IgD-negative memory B cell (primary cell): Measurements from ENCODE around the gene LRRN3. TPM values are rescaled to one million over a fixed set of nuclear protein-coding genes. Genes with fewer than 3 reads are reported as not detected.

Source experiments
- H3K27ac Mint-ChIP-seq, 3 donors: one replicate each; pipeline ENCODE4 v1.8.0; 2020 to 2022; ENCODE audit warnings: mild to moderate bottlenecking in 3 of 3, mixed read lengths in 3 of 3, moderate library complexity in 1 of 3
- H3K27me3 Mint-ChIP-seq: one replicate; pipeline ENCODE4 v1.8.0; 2021; ENCODE audit warnings: mixed read lengths
- H3K36me3 Mint-ChIP-seq: one replicate; pipeline ENCODE4 v1.8.0; 2020; ENCODE audit warnings: mild to moderate bottlenecking, mixed read lengths
- H3K4me1 Mint-ChIP-seq, 3 donors: one replicate each; pipeline ENCODE4 v1.8.0; 2020 to 2022; ENCODE audit warnings: mixed read lengths in 3 of 3, mild to moderate bottlenecking in 1 of 3
- H3K4me3 Mint-ChIP-seq, 4 donors: one replicate each; pipeline ENCODE4 v1.8.0; 2020 to 2022; ENCODE audit warnings: mild to moderate bottlenecking in 4 of 4, mixed read lengths in 4 of 4, moderate library complexity in 3 of 4
- H3K9me3 Mint-ChIP-seq, 3 donors: one replicate each; pipeline ENCODE4 v1.8.0; 2020 to 2021; ENCODE audit warnings: mixed read lengths in 3 of 3, mild to moderate bottlenecking in 1 of 3
- polyA plus RNA-seq: library from polyadenylated mRNA; unstranded; fragments of 300-500 nt; fragmentation: Illumina TruSeq; gene quantifications from one replicate; pipeline ENCODE4 v1.2.3, GENCODE V29; 2021

Gene LRRN3
- polyA plus RNA-seq, 1 donor from 2014 or later = 2.7 TPM

DNA sequence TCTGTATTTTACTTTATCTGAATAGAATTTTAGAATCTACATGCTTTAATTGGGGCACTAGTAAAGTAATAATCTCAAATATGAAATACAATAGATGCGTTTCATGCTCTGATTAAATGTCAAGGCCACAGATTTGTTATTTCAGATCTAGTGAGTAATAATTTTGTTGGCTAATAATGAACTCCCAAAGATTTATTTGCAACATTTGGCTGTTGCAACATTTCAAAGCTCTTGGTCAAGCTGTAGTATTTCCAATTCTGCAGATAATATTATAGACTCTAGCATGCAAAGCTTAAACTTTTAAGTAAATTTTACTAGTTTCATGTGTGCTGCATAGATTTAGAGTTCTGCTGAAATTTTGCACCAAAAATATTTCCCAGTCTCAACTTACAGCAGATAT is 16.7 kb downstream of the LRRN3 start:
- peaks cover 23 to 33% (median 25%) of the 10 kb centered on the region in 3 donors for H3K4me1 Mint-ChIP-seq
- H3K36me3 Mint-ChIP-seq = no peaks in the 10 kb centered on the region
- peaks cover 0 to 2% (median 0%) of the 10 kb centered on the region in 3 donors for H3K9me3 Mint-ChIP-seq
- H3K27me3 Mint-ChIP-seq = no peaks in the 10 kb centered on the region
- no peak overlapping the region for H3K4me3 Mint-ChIP-seq
- H3K27ac Mint-ChIP-seq = no peak overlapping the region

DNA sequence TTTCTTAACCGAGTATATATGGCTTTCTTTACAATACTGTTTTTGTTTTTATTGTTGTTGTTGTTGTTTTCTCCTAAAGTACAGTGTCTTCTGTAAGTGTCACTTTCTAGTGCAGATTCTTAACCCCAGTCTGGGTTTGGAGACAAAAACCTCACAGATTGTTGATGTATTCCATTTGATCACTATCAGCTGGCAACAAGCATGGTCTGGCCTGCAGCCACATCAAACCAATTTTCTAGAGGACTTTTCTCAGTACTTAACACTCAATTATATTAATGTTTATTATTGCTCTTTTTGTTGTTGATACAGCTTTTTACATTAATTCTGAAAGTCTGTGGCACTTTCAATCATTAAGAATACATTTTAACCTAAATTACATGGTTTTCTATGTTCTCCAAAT is 17.1 kb downstream of the LRRN3 start:
- Mint-ChIP-seq H3K27ac (no peak overlapping the region), H3K36me3 (no peaks in the 10 kb centered on the region), H3K4me1 (peaks cover 23 to 33% (median 25%) of the 10 kb centered on the region in 3 donors), H3K4me3 (no peak overlapping the region), H3K27me3 (no peaks in the 10 kb centered on the region), H3K9me3 (peaks cover 0 to 2% (median 0%) of the 10 kb centered on the region in 3 donors)

DNA sequence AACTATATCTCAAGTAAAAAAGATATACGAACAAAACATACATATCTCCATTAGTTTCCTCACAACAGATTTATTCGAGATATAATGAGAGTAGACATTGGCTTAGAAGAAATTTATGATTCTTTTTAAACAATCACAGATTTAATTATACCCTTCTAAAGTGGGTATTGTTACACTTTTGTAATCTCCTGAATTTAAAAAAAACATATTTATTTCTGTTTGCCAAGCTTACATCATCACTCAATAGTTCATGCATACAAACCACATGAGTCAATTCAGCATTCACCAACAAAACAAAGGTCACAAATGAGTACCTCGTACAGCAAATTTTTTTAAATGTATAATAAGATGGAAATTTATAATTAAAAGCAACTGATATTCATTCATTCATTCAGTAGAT is 17.6 kb downstream of the LRRN3 start:
- Mint-ChIP-seq H3K27me3 (no peaks in the 10 kb centered on the region), H3K9me3 (peaks cover 0 to 2% (median 0%) of the 10 kb centered on the region in 3 donors), H3K4me3 (no peak overlapping the region), H3K4me1 (peaks cover 20 to 31% (median 22%) of the 10 kb centered on the region in 3 donors), H3K27ac (no peak overlapping the region), H3K36me3 (no peaks in the 10 kb centered on the region)

DNA sequence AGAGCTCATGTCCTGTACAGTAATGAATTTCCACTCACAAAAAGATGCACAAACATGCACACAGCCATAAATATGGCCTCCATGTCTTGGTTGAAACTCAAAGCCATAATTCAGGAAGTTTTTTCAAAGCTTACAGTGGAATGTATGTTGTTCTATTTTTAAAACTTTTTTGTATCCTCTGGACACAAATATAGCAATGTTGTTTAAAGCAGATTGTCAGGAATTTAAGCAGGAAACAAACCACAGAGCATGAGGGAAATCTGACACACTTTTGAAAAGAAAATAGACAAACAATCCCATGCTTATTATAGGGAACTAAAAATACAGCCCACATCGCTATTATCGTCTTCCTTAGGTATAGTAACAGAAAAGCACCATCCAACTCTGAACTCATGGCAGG is 21.5 kb downstream of the LRRN3 start:
- H3K27ac Mint-ChIP-seq = no peak overlapping the region
- peaks cover 0 to 2% (median 0%) of the 10 kb centered on the region in 3 donors for H3K9me3 Mint-ChIP-seq
- no peaks in the 10 kb centered on the region for H3K4me1 Mint-ChIP-seq
- no peaks in the 10 kb centered on the region for H3K36me3 Mint-ChIP-seq
- H3K27me3 Mint-ChIP-seq = no peaks in the 10 kb centered on the region
- H3K4me3 Mint-ChIP-seq = no peak overlapping the region

DNA sequence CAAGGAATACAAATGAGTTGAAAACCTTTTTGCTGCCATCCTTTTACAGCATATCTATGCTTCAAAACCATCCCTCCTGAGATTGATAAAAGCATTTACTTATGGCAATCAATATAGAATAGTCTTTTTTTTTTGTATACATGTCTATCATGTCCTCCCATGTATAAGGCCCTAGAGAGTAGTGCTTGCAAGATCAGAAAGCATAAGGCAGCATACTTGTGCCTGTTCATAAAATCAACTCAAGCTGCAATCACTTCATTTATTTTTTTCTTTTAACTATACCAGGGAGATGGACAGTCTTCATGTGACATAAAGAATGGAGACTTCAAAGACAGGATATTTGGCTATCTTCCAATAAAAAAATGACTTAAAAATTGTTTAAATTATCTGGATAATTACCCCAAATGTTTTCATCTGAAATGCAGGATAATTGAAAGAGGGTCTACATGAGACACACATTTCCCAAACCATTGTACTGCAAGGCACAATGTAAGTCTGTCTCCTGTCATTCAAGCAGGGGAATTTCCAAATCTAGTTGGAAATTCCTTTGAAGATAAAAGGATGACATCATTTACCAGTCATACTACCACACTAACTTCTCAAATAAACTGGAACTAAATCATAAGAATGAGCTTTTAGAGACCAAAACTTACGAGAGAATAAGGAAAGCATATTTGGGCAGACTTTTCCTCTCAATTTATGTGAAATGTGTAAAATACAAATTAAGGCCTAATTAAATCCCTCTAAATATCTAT is 22.5 kb downstream of the LRRN3 start:
- H3K4me1 Mint-ChIP-seq = no peaks in the 10 kb centered on the region
- no peak overlapping the region for H3K27ac Mint-ChIP-seq
- H3K9me3 Mint-ChIP-seq = peaks cover 0 to 2% (median 0%) of the 10 kb centered on the region in 3 donors
- H3K27me3 Mint-ChIP-seq = no peaks in the 10 kb centered on the region
- H3K36me3 Mint-ChIP-seq = no peaks in the 10 kb centered on the region
- H3K4me3 Mint-ChIP-seq = no peak overlapping the region

DNA sequence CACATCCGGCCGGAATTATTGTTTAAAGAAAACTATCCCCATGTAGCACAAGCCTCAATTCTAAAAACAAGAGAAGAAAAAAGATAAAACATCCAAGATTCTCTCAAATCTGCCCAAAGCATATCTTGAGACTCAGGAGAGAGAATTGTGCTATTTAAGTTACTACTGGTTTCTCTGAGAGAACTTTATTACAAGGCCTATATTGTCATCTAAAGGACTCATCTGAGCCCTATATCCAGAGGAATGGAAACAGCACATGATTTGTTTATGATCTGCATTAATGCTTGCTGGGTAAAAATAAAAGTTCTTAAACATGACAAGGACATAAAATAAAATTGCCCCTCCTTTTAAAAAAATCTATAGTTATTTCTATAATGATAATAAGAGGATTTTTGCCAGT is 25.0 kb downstream of the LRRN3 start:
- no peaks in the 10 kb centered on the region for H3K4me1 Mint-ChIP-seq
- no peak overlapping the region for H3K27ac Mint-ChIP-seq
- H3K36me3 Mint-ChIP-seq = no peaks in the 10 kb centered on the region
- no peak overlapping the region for H3K4me3 Mint-ChIP-seq
- peaks cover 0 to 2% (median 0%) of the 10 kb centered on the region in 3 donors for H3K9me3 Mint-ChIP-seq
- no peaks in the 10 kb centered on the region for H3K27me3 Mint-ChIP-seq

DNA sequence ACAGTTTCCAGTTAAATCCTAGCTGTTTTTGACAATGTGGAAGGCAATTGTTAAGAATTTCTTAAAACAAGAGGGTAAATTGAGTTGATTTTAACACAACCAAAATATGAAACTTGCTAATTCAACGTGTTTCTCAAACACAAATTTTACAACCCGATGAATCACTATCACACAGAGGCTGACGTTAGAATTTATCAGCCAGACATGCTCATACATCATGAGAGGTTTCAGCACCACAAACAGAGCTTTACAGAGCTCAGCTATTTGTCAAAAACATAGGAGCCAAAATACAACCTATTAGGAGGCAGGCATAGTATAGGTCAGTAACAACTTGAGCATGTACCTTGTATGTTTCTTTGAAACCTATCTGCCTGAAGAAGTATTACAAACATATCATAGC is 36.1 kb downstream of the LRRN3 start:
- no peaks in the 10 kb centered on the region for H3K9me3 Mint-ChIP-seq
- H3K27ac Mint-ChIP-seq = no peak overlapping the region
- H3K36me3 Mint-ChIP-seq = peaks cover 2% of the 10 kb centered on the region
- H3K27me3 Mint-ChIP-seq = no peaks in the 10 kb centered on the region
- H3K4me3 Mint-ChIP-seq = no peak overlapping the region
- no peaks in the 10 kb centered on the region for H3K4me1 Mint-ChIP-seq

DNA sequence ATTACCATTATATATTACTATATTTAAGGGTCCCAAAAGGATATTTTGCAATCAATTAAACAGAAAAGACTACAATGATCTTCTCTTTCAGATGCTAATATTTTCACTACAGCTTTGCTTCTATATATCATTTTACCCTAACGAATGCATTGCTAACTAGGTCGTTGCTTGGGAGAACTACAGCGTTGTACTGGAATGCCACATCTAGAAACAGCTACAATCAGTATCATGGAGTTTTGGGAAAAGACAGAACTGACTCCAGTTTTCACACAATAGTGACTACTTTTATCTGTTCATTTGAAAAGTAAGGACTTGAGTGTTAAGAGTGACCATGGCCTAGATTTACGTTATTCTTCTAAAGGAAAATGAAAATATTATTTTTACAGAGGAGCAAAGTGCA is 38.5 kb downstream of the LRRN3 start:
- H3K4me1 Mint-ChIP-seq = no peaks in the 10 kb centered on the region
- H3K27me3 Mint-ChIP-seq = no peaks in the 10 kb centered on the region
- no peak overlapping the region for H3K27ac Mint-ChIP-seq
- H3K36me3 Mint-ChIP-seq = peaks cover 2% of the 10 kb centered on the region
- no peaks in the 10 kb centered on the region for H3K9me3 Mint-ChIP-seq
- H3K4me3 Mint-ChIP-seq = no peak overlapping the region

DNA sequence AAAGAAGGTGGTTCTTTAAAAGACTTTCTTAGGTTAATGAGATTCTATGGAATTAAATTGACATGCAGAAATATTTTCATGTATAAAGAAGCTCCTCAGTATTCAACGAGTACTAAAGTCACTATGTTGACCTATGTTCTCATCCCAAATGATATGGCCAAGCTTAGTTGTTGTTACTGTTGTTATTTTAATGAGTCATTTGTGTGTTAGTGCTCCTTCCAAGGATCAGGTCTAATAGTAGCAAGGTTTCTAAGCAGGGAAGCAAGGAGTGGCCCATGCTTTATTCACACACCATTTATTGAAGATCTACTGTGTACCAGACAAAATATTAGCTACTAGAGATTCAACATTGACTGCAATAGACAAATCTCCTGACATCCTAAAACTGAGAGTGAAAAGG is 41.9 kb downstream of the LRRN3 start:
- Mint-ChIP-seq H3K27ac (no peak overlapping the region), H3K36me3 (peaks cover 2% of the 10 kb centered on the region), H3K4me1 (peaks cover 2 to 6% (median 2%) of the 10 kb centered on the region in 3 donors), H3K27me3 (no peaks in the 10 kb centered on the region), H3K4me3 (no peak overlapping the region), H3K9me3 (no peaks in the 10 kb centered on the region)

DNA sequence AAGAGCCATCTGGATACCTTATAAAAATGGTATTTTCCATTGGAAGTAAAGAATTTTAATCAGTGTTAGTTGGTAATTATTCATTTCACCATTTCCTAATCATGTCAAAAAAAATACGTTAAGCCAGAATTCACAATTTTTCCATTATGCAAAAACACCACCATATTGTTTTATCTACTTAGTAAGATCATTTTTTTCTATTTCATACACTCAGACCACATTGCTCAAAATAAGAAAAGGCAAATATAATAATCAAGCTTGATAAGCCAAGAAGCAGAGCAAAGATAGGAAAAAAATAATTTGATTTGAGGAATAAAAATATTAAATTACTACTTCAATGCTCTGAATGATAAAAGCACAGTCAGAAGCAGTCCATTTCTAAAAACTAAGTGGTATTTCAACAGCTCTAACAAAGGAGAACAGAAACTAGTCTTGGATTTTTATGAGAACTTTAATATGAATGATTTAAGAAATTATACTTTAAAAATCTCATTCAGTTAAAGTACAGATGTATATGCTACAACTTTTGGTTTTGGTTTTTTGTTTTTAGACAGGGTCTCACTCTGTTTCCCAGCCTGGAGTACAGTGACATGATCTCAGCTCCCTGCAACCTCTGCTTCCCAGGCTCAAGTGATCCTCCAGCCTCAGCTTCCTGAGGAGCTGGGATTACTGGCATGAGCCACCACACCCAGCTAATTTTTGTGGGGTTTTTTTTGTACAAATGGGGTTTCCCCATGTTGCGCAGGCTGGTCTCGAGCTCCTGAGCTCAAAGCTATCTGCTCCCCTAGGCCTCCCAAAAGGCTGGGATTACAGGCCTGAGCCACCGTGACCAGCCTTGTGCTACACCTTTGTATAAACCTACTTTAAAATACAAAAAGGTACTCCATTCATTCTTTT is 46.6 kb downstream of the LRRN3 start:
- Mint-ChIP-seq H3K27me3 (no peaks in the 10 kb centered on the region), H3K36me3 (peaks cover 1% of the 10 kb centered on the region), H3K4me1 (peaks cover 13 to 19% (median 16%) of the 10 kb centered on the region in 3 donors), H3K27ac (peak overlapping the region; percentile 61 to 80 (median 74)), H3K9me3 (no peaks in the 10 kb centered on the region), H3K4me3 (peak overlapping the region in 3 of 4 donors; percentile 9 to 78 (median 74))

DNA sequence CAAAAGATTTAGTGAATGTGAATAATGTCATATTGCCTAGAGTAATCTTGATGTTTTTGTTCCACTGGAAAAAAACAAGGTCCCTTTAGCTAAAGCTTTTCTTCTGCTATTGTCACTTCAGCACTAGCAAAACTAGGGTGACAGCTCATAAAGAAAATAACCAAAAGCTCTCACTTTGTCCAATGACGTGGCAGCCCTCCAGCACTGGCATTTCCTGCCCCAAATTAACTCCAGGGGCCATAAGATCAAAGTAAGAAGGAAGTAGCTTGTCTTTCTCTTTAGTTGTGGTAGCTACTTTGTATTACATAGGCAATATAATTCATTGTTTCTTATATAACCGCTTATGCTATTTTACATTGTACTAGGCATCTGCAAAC is 47.3 kb downstream of the LRRN3 start:
- Mint-ChIP-seq H3K4me3 (peak overlapping the region in 1 of 4 donors; percentile 78), H3K27me3 (no peaks in the 10 kb centered on the region)

DNA sequence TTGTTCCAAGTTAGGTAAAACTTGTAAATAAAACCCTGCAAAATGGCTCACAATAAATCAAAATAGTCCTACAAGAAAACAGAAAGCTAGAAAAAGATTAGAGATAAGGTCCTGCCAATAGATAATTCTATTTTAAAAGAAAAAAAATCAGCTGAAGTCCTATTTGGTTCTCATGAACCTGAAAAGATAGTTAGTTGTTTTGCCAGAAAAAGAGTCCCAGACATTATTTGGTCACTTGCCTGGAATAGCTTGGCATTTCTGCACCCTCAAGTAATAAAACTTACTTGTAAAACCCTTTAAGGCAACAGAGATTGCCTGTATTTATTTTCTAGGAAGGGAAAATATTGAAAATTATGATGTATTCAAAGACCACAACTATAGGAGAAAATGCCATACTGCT is 47.7 kb downstream of the LRRN3 start:
- Mint-ChIP-seq H3K4me3 (peak overlapping the region in 1 of 4 donors; percentile 78), H3K27me3 (no peaks in the 10 kb centered on the region), H3K9me3 (no peaks in the 10 kb centered on the region), H3K36me3 (peaks cover 1% of the 10 kb centered on the region), H3K27ac (peak overlapping the region in 1 of 3 donors; percentile 61), H3K4me1 (peaks cover 13 to 19% (median 16%) of the 10 kb centered on the region in 3 donors)

More for the DNA sequence above, 47.3 kb downstream of the LRRN3 start:
- Mint-ChIP-seq H3K9me3 (no peaks in the 10 kb centered on the region), H3K36me3 (peaks cover 1% of the 10 kb centered on the region), H3K4me1 (peaks cover 13 to 19% (median 16%) of the 10 kb centered on the region in 3 donors), H3K27ac (peak overlapping the region; percentile 61 to 80 (median 74))

DNA sequence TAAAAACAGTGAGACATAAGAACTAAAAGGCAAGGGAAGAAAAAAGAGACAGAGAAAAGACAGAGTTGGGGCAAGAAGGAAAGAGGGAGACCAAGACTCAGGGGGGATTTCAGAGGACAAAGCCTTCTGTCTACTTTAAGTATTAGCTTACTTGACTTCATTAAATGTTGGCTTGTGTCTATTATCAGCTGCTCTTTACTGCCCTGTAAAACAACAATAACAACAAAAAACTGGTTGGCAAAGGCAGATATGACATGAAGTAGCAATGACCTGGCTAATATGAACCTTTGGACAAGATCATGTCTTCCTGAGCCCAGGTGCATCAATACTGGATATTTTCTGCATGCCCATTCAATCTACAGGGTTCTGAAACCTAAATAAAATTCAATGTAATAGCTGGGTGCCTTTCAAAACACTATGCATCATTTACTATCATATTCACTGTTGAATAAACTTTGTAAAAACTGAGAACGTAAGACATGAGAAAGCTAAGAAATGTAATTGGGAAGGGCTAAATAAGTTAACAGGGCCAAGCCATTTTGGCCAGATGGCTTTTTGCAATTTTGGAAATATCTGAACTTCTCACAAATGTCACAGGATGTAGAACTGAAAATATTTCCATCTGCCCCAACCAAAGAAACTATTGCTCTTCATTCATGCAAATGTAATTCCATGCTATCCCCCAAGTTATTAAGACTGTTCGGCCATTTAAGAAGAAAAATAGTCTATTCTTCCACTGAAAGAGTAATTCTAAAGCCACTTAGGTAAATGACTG is 49.4 kb downstream of the LRRN3 start:
- H3K27me3 Mint-ChIP-seq = no peaks in the 10 kb centered on the region
- no peaks in the 10 kb centered on the region for H3K9me3 Mint-ChIP-seq
- H3K27ac Mint-ChIP-seq = peak overlapping the region in 1 of 3 donors; percentile 47
- H3K36me3 Mint-ChIP-seq = peaks cover 1% of the 10 kb centered on the region
- no peak overlapping the region for H3K4me3 Mint-ChIP-seq
- H3K4me1 Mint-ChIP-seq = peaks cover 13 to 19% (median 16%) of the 10 kb centered on the region in 3 donors

DNA sequence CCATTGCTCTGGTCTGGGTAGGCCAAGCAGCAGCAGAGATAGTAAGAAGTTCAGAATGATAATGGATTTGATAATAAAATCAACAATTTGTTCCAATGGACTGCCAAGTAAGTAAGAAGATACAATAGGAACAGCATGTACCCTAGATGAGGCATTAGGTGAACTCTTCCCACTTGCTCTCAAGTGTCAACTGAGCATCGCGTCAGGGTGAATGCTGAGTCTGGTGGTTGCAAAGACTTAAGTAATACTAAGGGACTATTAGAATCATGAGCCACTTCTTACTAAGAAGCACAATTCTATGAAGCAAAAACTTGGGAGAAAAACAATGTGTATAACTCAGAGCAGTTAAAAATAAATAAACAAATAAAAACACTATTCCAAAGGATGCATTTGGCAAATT is 54.5 kb downstream of the LRRN3 start:
- Mint-ChIP-seq H3K27me3 (no peaks in the 10 kb centered on the region), H3K36me3 (peaks cover 1% of the 10 kb centered on the region), H3K4me3 (no peak overlapping the region), H3K27ac (peak overlapping the region in 1 of 3 donors; percentile 1), H3K4me1 (no peaks in the 10 kb centered on the region), H3K9me3 (no peaks in the 10 kb centered on the region)

DNA sequence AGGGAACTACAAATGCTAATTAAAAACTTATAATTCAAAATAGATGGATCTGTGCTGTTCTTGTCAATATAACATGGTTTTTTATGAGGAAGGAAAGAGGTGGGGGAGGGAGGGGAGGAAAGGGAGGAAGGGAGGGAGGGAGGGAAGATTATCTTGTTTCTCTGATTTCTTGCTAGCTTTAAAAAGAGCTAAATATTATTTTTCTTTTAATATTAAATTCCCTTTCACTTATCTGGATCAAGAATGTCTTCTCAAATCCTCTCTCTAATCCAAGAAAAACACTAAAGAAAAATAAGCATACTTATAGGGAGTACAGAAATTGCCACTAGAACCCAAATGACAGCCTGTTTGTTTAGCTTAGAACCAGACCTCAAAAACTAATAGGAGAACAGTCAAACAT is 55.2 kb downstream of the LRRN3 start:
- Mint-ChIP-seq H3K27ac (no peak overlapping the region), H3K4me3 (no peak overlapping the region), H3K4me1 (no peaks in the 10 kb centered on the region), H3K36me3 (peaks cover 1% of the 10 kb centered on the region), H3K27me3 (no peaks in the 10 kb centered on the region), H3K9me3 (no peaks in the 10 kb centered on the region)
